ENCODE measurements around the gene NFATC2IP.
"Not testable (repeated sequence)": the region's sequence is repeated elsewhere in the genome, so short reads cannot be mapped to it uniquely, and the experiment has no call there.

Gene NFATC2IP

GRCh38 chr16:28958836-28959235 lies 8.1 kb downstream of the NFATC2IP start:
- in situ Hi-C loops (cut with HindIII; ENCODE audit: low pct_unique_long_range_greater_than_20kb, low sequenced_read_pairs) = no loop called here
- DNase-seq (ENCODE audit: low read depth in 1 of 2, low spot score in 1 of 2) = no peak
- TF ChIP-seq JUND (IDR thresholded peaks at IDR 0.05; ENCODE audit: low read depth) = no peak

GRCh38 chr16:28964072-28964471 lies 13.3 kb downstream of the NFATC2IP start:
- no peak for TF ChIP-seq JUND (IDR thresholded peaks at IDR 0.05; ENCODE audit: low read depth)
- DNase-seq (ENCODE audit: low read depth in 1 of 2, low spot score in 1 of 2) = no peak
- in situ Hi-C loops (cut with HindIII; ENCODE audit: low pct_unique_long_range_greater_than_20kb, low sequenced_read_pairs) = no loop called here

GRCh38 chr16:28964496-28964895 lies 13.8 kb downstream of the NFATC2IP start:
- TF ChIP-seq JUND (IDR thresholded peaks at IDR 0.05; ENCODE audit: low read depth) = no peak
- in situ Hi-C loops (cut with HindIII; ENCODE audit: low pct_unique_long_range_greater_than_20kb, low sequenced_read_pairs) = no loop called here
- no peak for DNase-seq (ENCODE audit: low read depth in 1 of 2, low spot score in 1 of 2)

- TF ChIP-seq JUND (IDR thresholded peaks at IDR 0.05; ENCODE audit: low read depth) = no peak
- in situ Hi-C loops (cut with HindIII; ENCODE audit: low pct_unique_long_range_greater_than_20kb, low sequenced_read_pairs) = no loop called here
- DNase-seq (ENCODE audit: low read depth in 1 of 2, low spot score in 1 of 2) = no peak
Measured at GRCh38 chr16:28967156-28967555, 16.4 kb downstream of the NFATC2IP start.

- in situ Hi-C loops (cut with HindIII; ENCODE audit: low pct_unique_long_range_greater_than_20kb, low sequenced_read_pairs); DNase-seq (ENCODE audit: low read depth in 1 of 2, low spot score in 1 of 2): not testable (repeated sequence)
Measured at GRCh38 chr16:28969696-28970095, 19.0 kb downstream of the NFATC2IP start.

- peak; percentile 35 to 76 for DNase-seq (ENCODE audit: low read depth in 1 of 2, low spot score in 1 of 2)
- in situ Hi-C loops (cut with HindIII; ENCODE audit: low pct_unique_long_range_greater_than_20kb, low sequenced_read_pairs) = no loop called here
- no peak for TF ChIP-seq JUND (IDR thresholded peaks at IDR 0.05; ENCODE audit: low read depth)
Measured at GRCh38 chr16:28974007-28974436, 23.3 kb downstream of the NFATC2IP start.

GRCh38 chr16:28974437-28975157 lies 23.9 kb downstream of the NFATC2IP start, which contains the start of gene SPNS1:
Gene SPNS1, plus strand, starts transcription at chr16:28974778. Its CDS starts 374 bp downstream, at chr16:28975152.
- TF ChIP-seq JUND (IDR thresholded peaks at IDR 0.05; ENCODE audit: low read depth) = no peak
- DNase-seq (ENCODE audit: low read depth in 1 of 2, low spot score in 1 of 2) = peak; percentile 96 to 97
- in situ Hi-C loops (cut with HindIII; ENCODE audit: low pct_unique_long_range_greater_than_20kb, low sequenced_read_pairs) = no loop called here

GRCh38 chr16:28975158-28975599 lies 24.4 kb downstream of the NFATC2IP start:
- no peak for DNase-seq (ENCODE audit: low read depth in 1 of 2, low spot score in 1 of 2)
- in situ Hi-C loops (cut with HindIII; ENCODE audit: low pct_unique_long_range_greater_than_20kb, low sequenced_read_pairs) = no loop called here
- TF ChIP-seq JUND (IDR thresholded peaks at IDR 0.05; ENCODE audit: low read depth) = no peak

GRCh38 chr16:28977703-28978662 lies 27.2 kb downstream of the NFATC2IP start:
- DNase-seq (ENCODE audit: low read depth in 1 of 2, low spot score in 1 of 2) = peak; percentile 43 to 72
- in situ Hi-C loops (cut with HindIII; ENCODE audit: low pct_unique_long_range_greater_than_20kb, low sequenced_read_pairs) = no loop called here
- TF ChIP-seq JUND (IDR thresholded peaks at IDR 0.05; ENCODE audit: low read depth) = no peak

GRCh38 chr16:28980330-28980729 lies 29.6 kb downstream of the NFATC2IP start:
- not testable (repeated sequence) for DNase-seq (ENCODE audit: low read depth in 1 of 2, low spot score in 1 of 2)

GRCh38 chr16:28980929-28981328 lies 30.2 kb downstream of the NFATC2IP start:
- TF ChIP-seq JUND (IDR thresholded peaks at IDR 0.05; ENCODE audit: low read depth) = no peak
- in situ Hi-C loops (cut with HindIII; ENCODE audit: low pct_unique_long_range_greater_than_20kb, low sequenced_read_pairs) = no loop called here
- DNase-seq (ENCODE audit: low read depth in 1 of 2, low spot score in 1 of 2) = no peak

More at GRCh38 chr16:28980330-28980729, 29.6 kb downstream of the NFATC2IP start:
- in situ Hi-C loops (cut with HindIII; ENCODE audit: low pct_unique_long_range_greater_than_20kb, low sequenced_read_pairs) = not testable (repeated sequence)

GRCh38 chr16:28981517-28981916 lies 30.8 kb downstream of the NFATC2IP start:
- in situ Hi-C loops (cut with HindIII; ENCODE audit: low pct_unique_long_range_greater_than_20kb, low sequenced_read_pairs) = no loop called here
- no peak for TF ChIP-seq JUND (IDR thresholded peaks at IDR 0.05; ENCODE audit: low read depth)
- no peak for DNase-seq (ENCODE audit: low read depth in 1 of 2, low spot score in 1 of 2)

- TF ChIP-seq JUND (IDR thresholded peaks at IDR 0.05; ENCODE audit: low read depth) = no peak
- no peak for DNase-seq (ENCODE audit: low read depth in 1 of 2, low spot score in 1 of 2)
- in situ Hi-C loops (cut with HindIII; ENCODE audit: low pct_unique_long_range_greater_than_20kb, low sequenced_read_pairs) = no loop called here
Measured at GRCh38 chr16:28982418-28982817, 31.7 kb downstream of the NFATC2IP start.

Measured in T47D (cell line).